ENCODE data around the gene MISP3. TPM values are rescaled to one million over a fixed set of nuclear protein-coding genes. Genes with fewer than 3 reads are reported as not detected.
"Not testable (repeated sequence)": the region's sequence is repeated elsewhere in the genome, so short reads cannot be mapped to it uniquely, and the experiment has no call there.

The MISP3 gene
- 3.1 and 3.6 TPM in 2 replicates for total RNA-seq (ENCODE audit: low replicate concordance)
- long read RNA-seq: 0 reads

- no peak for DNase-seq (ENCODE audit: extremely low spot score, unreplicated experiment)
- H3K36me3 Mint-ChIP-seq: no peaks in the 10 kb centered on the region
- no peaks in the 10 kb centered on the region for H3K4me1 Mint-ChIP-seq (ENCODE audit: unreplicated experiment)
- H3K4me3 Mint-ChIP-seq: peak within 1 kb of the TSS; percentile 94
- no peak for TF ChIP-seq CTCF (conservative IDR thresholded peaks at IDR 0.05)
- peak within 1 kb of the TSS; percentile 72 for H3K27ac Mint-ChIP-seq
- no peaks in the 10 kb centered on the region for H3K9me3 Mint-ChIP-seq
- peaks cover 6% of the 10 kb centered on the region for H3K27me3 Mint-ChIP-seq
Measured at GRCh38 chr19:14072535-14073260, at the start of gene MISP3. Gene MISP3 (plus strand): TSS chr19:14072786. CDS start chr19:14073310, 524 bp downstream.

GRCh38 chr19:14023404-14024235, 49.0 kb upstream of the MISP3 start:
- H3K36me3 Mint-ChIP-seq: no peaks in the 10 kb centered on the region

GRCh38 chr19:14026652-14027192, 45.9 kb upstream of the MISP3 start:
- H3K4me3 Mint-ChIP-seq; H3K4me1 Mint-ChIP-seq (ENCODE audit: unreplicated experiment); H3K36me3 Mint-ChIP-seq; H3K27ac Mint-ChIP-seq; H3K9me3 Mint-ChIP-seq; DNase-seq (ENCODE audit: extremely low spot score, unreplicated experiment): not testable (repeated sequence)
- H3K27me3 Mint-ChIP-seq: peaks cover 19% of the 10 kb centered on the region

More at GRCh38 chr19:14023404-14024235, 49.0 kb upstream of the MISP3 start:
- peaks cover 7% of the 10 kb centered on the region for H3K27me3 Mint-ChIP-seq
- peak; percentile 74 for TF ChIP-seq CTCF (conservative IDR thresholded peaks at IDR 0.05)
- DNase-seq (ENCODE audit: extremely low spot score, unreplicated experiment): no peak
- H3K4me3 Mint-ChIP-seq: no peak overlapping the region
- H3K9me3 Mint-ChIP-seq: no peaks in the 10 kb centered on the region
- peak overlapping the region; percentile 53 for H3K27ac Mint-ChIP-seq
- H3K4me1 Mint-ChIP-seq (ENCODE audit: unreplicated experiment): peaks cover 11% of the 10 kb centered on the region

- Mint-ChIP-seq H3K9me3 (no peaks in the 10 kb centered on the region), H3K4me3 (peak within 1 kb of the TSS; percentile 27), H3K27ac (no peak within 1 kb of the TSS), H3K36me3 (no peaks in the 10 kb centered on the region), H3K27me3 (peaks cover 23% of the 10 kb centered on the region), H3K4me1 (ENCODE audit: unreplicated experiment) (peaks cover 6% of the 10 kb centered on the region)
- no peak for TF ChIP-seq CTCF (conservative IDR thresholded peaks at IDR 0.05)
- DNase-seq (ENCODE audit: extremely low spot score, unreplicated experiment): no peak
Measured at GRCh38 chr19:14027856-14028450, 44.6 kb upstream of the MISP3 start, which contains the start of gene RLN3. Gene RLN3 (plus strand): TSS chr19:14028148. CDS start chr19:14028205, 57 bp downstream.

- Mint-ChIP-seq H3K4me3 (peak overlapping the region; percentile 27), H3K27ac (no peak overlapping the region)
Measured at GRCh38 chr19:14028901-14029300, 43.7 kb upstream of the MISP3 start.

More at GRCh38 chr19:14028901-14029300, 43.7 kb upstream of the MISP3 start:
- Mint-ChIP-seq H3K36me3 (no peaks in the 10 kb centered on the region), H3K4me1 (ENCODE audit: unreplicated experiment) (peaks cover under 1% of the 10 kb centered on the region), H3K9me3 (no peaks in the 10 kb centered on the region), H3K27me3 (peaks cover 23% of the 10 kb centered on the region)
- TF ChIP-seq CTCF (conservative IDR thresholded peaks at IDR 0.05): no peak
- DNase-seq (ENCODE audit: extremely low spot score, unreplicated experiment): no peak

Measured in type B pancreatic cell (in vitro differentiated cells).